Liver (tissue), 3 donors: ENCODE data around the gene PTPN2.

Source experiments
- EGR1 ChIP-seq, 2 donors: IDR thresholded peaks; 2 replicates each; pipeline ENCODE4 v1.6.1; 2016 to 2018; ENCODE audit warnings: antibody characterized with exemption in 2 of 2, low read depth in 2 of 2
- FOXA1 ChIP-seq: IDR thresholded peaks from 2 replicates; pipeline ENCODE4 v1.6.1; 2016; ENCODE audit warnings: antibody characterized with exemption
- GABPA ChIP-seq, 2 donors: IDR thresholded peaks in 1 of 2; conservative IDR thresholded peaks in 1 of 2; 2 replicates each; pipeline ENCODE4 v1.6.1; 2016; ENCODE audit warnings: antibody characterized with exemption in 2 of 2, mild to moderate bottlenecking in 1 of 2, moderate library complexity in 1 of 2
- HNF4A ChIP-seq, 2 donors: conservative IDR thresholded peaks; 2 replicates each; pipeline ENCODE4 v1.6.1; 2016; ENCODE audit warnings: antibody characterized with exemption in 2 of 2, mild to moderate bottlenecking in 2 of 2
- JUND ChIP-seq, 2 donors: IDR thresholded peaks; 2 replicates each; pipeline ENCODE4 v1.6.1; 2016; ENCODE audit warnings: antibody characterized with exemption in 2 of 2
- SP1 ChIP-seq: IDR thresholded peaks from 2 replicates; pipeline ENCODE4 v1.6.1; 2018; ENCODE audit warnings: antibody characterized with exemption, mild to moderate bottlenecking
- TAF1 ChIP-seq: conservative IDR thresholded peaks from 2 replicates; pipeline ENCODE4 v1.6.1; 2016; ENCODE audit warnings: antibody characterized with exemption, mild to moderate bottlenecking
- YY1 ChIP-seq: IDR thresholded peaks from 2 replicates; pipeline ENCODE4 v1.6.1; 2016; ENCODE audit warnings: antibody characterized with exemption, mild to moderate bottlenecking
- TF ChIP-seq, protein P1 (sequence below): fragments of 150-350 bp; IDR thresholded peaks from 2 replicates; pipeline ENCODE4 v1.5.1; 2017; ENCODE audit warnings: improper control_type of control experiment, low read depth, low read length; ENCODE audit not compliant: missing input control
- TF ChIP-seq, protein P2 (sequence below): IDR thresholded peaks from 2 replicates; pipeline ENCODE4 v1.6.1; 2016; ENCODE audit warnings: antibody characterized with exemption
- TF ChIP-seq, protein P3 (sequence below): IDR thresholded peaks from 2 replicates; pipeline ENCODE4 v1.6.1; 2016; ENCODE audit warnings: antibody characterized with exemption, mild to moderate bottlenecking
- TF ChIP-seq, protein P4 (sequence below): IDR thresholded peaks from 2 replicates; pipeline ENCODE4 v1.6.1; 2016; ENCODE audit warnings: antibody characterized with exemption
- donor health status: healthy.
- donor health status: healthy.

DNA sequence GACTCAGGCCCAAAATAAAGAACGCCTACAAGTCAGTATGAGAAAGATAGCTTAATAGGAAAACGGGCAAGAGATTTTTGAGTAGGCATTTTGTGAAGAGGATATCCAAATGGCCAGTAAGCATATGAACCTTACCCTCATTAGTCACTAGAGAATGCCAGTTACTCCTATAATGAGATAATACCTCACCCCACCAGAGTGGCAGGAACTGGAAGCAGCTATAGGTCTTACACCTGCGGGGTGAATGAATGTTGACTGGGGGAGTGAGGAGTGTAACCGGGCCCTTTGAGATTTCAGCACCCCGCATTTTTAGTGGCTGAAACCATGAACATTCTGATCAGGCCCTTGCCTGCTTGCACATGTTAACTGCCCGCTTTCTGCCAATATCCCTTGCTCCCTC is 7.5 kb upstream of the PTPN2 start:
- TF ChIP-seq EGR1 (IDR thresholded peaks at IDR 0.05; ENCODE audit: low read depth in 2 of 2): no peak
- TF ChIP-seq FOXA1: no peak
- TF ChIP-seq, protein P1, sequence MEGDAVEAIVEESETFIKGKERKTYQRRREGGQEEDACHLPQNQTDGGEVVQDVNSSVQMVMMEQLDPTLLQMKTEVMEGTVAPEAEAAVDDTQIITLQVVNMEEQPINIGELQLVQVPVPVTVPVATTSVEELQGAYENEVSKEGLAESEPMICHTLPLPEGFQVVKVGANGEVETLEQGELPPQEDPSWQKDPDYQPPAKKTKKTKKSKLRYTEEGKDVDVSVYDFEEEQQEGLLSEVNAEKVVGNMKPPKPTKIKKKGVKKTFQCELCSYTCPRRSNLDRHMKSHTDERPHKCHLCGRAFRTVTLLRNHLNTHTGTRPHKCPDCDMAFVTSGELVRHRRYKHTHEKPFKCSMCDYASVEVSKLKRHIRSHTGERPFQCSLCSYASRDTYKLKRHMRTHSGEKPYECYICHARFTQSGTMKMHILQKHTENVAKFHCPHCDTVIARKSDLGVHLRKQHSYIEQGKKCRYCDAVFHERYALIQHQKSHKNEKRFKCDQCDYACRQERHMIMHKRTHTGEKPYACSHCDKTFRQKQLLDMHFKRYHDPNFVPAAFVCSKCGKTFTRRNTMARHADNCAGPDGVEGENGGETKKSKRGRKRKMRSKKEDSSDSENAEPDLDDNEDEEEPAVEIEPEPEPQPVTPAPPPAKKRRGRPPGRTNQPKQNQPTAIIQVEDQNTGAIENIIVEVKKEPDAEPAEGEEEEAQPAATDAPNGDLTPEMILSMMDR: no peak
- TF ChIP-seq, protein P2, sequence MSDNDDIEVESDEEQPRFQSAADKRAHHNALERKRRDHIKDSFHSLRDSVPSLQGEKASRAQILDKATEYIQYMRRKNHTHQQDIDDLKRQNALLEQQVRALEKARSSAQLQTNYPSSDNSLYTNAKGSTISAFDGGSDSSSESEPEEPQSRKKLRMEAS: no peak
- no peak for TF ChIP-seq JUND (IDR thresholded peaks at IDR 0.05)
- no peak for TF ChIP-seq SP1
- TF ChIP-seq GABPA (IDR thresholded peaks at IDR 0.05 in 1 of 2, conservative IDR thresholded peaks at IDR 0.05 in 1 of 2): no peak
- TF ChIP-seq, protein P3, sequence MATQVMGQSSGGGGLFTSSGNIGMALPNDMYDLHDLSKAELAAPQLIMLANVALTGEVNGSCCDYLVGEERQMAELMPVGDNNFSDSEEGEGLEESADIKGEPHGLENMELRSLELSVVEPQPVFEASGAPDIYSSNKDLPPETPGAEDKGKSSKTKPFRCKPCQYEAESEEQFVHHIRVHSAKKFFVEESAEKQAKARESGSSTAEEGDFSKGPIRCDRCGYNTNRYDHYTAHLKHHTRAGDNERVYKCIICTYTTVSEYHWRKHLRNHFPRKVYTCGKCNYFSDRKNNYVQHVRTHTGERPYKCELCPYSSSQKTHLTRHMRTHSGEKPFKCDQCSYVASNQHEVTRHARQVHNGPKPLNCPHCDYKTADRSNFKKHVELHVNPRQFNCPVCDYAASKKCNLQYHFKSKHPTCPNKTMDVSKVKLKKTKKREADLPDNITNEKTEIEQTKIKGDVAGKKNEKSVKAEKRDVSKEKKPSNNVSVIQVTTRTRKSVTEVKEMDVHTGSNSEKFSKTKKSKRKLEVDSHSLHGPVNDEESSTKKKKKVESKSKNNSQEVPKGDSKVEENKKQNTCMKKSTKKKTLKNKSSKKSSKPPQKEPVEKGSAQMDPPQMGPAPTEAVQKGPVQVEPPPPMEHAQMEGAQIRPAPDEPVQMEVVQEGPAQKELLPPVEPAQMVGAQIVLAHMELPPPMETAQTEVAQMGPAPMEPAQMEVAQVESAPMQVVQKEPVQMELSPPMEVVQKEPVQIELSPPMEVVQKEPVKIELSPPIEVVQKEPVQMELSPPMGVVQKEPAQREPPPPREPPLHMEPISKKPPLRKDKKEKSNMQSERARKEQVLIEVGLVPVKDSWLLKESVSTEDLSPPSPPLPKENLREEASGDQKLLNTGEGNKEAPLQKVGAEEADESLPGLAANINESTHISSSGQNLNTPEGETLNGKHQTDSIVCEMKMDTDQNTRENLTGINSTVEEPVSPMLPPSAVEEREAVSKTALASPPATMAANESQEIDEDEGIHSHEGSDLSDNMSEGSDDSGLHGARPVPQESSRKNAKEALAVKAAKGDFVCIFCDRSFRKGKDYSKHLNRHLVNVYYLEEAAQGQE: no peak
- TF ChIP-seq, protein P4, sequence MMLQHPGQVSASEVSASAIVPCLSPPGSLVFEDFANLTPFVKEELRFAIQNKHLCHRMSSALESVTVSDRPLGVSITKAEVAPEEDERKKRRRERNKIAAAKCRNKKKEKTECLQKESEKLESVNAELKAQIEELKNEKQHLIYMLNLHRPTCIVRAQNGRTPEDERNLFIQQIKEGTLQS: no peak
- no peak for TF ChIP-seq HNF4A (conservative IDR thresholded peaks at IDR 0.05)
- no peak for TF ChIP-seq TAF1
- no peak for TF ChIP-seq YY1
